DMS79 (cell line): ENCODE data around the gene SLIT1.

ENCODE experiments used
- DNase-seq: peaks from one replicate; lab custom pipeline; 2025; lab: John Stamatoyannopoulos, UW

The SLIT1 gene

DNA sequence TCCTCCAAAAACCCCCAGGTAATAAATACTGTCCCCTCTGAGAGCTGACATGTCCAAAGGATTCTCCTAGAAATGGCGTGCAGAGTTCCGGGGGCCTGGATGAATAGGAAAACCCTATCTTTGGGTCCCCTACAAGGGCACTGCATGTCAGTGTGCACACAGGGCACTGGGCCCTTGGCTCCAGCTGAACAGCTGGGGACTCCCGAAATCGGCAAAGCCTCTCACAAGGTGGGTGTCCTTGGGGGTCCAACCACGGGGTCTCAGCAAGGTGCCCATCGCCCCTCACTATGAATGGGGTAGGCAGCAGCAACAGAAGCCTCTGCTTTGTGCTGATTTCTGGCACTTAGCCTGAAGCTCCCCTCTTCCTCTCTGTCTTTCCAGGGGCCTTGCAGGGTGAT lies 46.1 kb downstream of the SLIT1 start:
- no peak for DNase-seq

GRCh38 chr10:97138846-97139245 lies 46.9 kb downstream of the SLIT1 start:
- peak; percentile 12 for DNase-seq

DNA sequence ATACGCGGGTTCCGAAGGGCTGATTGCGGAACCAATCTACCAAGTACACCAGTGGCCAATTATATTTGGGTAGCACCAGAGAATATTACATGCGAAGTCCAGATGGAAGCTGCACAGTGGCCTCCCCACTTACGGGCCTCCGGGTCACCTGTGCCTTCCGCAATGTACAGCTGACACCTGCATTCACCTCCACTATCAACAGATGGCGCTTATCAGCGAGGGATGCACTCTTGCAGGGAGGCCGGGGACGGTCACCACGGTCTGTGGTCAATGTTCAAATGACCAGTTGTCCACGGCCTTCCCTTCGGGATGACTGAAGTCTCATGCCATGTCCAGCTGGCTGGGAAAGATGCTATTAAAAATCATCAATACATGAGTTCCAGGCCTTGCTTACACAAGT lies 47.6 kb downstream of the SLIT1 start:
- DNase-seq: no peak

DNA sequence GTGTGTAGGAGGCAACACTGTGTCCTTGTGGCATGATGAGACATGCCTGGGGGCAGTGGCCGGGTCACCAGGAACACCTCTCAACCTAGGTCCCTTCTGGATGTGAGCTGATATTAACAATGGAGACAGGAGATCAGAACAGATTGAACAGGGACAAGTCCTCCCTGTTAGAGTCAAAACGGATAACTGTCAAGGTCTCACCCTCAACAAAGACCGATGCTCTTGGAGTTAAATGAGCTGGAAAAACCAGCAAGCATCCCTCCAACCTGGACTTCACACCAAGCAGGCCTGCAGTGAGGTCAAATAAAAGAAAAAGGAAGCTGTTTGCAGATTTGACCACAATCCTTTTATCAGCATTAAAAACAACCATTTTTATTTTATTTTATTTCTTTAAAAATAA lies 49.0 kb downstream of the SLIT1 start:
- no peak for DNase-seq

GRCh38 chr10:97135464-97135863 lies 50.3 kb downstream of the SLIT1 start:
- no peak for DNase-seq

DNA sequence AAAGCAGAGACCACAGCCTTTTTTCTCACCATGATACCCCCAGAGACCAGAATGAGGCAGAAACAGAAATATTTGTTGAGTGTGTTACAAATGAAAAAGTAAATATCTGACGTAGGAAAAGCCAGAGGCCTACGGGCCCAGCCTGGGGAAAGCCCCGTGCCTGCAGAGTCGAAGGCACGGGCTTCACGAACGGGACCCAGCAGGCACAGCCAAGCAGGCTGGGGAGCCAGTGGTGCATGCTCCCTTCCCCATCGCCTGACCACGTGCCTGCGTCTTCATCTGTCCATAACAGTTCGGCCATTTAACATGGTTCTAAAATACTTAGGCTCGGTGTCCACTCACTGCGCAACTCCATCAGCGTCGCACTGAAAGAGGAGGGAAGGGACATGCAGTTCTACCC lies 50.8 kb downstream of the SLIT1 start:
- no peak for DNase-seq

- DNase-seq: no peak
These were observed 51.6 kb downstream of the SLIT1 start for GRCh38 chr10:97134110-97134509.

DNA sequence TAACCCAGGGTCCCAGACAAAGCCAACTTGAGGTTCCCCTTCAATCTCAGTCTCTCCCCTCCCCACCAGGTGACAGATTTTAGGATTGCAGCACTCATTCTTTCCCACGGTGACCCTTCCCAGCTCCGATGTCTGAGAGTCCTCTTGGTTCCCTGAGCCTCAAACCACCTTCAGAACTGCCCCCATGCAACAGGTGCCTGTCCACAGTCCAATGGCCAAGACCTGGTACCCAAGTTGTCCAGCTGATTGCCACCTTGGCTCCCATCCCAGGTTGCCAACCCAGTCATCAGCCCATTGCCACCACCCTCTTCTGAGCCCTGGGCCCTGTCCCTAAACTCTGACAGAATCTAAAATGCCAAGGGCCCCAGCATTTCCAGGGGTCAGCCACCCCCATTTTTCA lies 53.5 kb downstream of the SLIT1 start:
- no peak for DNase-seq

- DNase-seq: peak; percentile 73
These were observed 54.1 kb downstream of the SLIT1 start for GRCh38 chr10:97131666-97132065.

DNA sequence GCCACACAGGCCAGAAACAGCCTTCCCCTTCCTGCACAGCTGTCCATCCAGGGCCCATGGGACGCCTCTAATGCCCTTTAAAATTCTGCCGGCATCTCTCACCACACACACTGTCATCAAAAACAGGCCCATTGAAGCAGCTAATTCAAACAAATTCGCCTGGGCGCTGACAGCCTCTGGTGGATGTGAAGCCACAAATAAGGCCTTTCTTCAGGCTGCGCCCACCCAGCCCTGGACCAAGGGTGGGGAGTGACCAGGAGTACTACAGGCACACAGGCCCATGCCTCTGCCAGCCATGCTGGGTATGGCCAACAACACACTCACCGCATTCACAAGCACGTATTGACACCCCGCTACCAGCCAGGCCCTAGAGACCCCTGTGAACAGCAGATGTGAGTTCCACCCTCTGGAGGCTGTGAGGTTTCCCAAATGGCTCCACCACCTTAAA lies 54.6 kb downstream of the SLIT1 start:
- no peak for DNase-seq

DNA sequence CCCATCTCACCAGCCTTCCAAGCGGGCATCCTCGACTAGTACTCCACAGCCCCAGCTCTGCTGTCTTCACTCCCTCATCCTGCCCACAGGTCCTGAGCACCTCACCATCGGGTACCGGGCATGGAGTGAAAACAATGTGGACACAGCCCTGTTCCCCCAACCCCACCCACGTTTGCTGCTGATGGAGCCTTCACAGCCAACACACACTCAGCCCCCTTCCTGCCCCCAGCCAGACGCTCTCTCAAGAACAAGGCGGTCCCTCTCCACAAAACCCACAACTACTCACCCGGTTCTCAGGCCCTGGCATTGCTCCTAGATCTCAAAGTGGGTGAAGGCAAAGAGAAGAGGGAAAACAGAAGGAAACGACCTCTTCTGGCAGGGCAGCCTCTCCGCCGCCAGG lies 56.1 kb downstream of the SLIT1 start:
- DNase-seq: peak; percentile 81

- DNase-seq: peak; percentile 49
These were observed 57.1 kb downstream of the SLIT1 start for GRCh38 chr10:97128516-97129154.

DNA sequence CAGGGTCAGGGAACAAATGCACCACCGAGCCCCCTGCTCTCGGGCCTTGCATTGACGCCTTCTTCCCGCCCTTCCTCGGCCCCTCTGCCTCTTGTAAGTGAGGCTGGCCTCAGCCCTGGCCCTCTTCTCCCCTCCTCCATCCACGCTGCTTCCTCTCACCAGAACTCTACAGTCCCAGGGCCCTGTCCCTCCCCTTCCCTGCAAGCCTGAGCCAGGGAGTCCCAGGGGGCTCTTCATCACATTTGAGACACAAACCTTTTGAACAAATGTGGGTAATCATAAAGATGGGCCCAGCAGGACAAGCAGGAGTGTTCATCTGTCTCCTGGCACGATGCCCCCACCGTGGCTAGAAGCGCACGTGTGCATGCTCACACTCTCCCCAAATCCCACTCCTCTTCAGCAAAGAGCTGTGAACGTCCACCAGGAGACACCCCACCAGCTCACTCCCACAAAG lies 57.7 kb downstream of the SLIT1 start:
- DNase-seq: peak; percentile 16

DNA sequence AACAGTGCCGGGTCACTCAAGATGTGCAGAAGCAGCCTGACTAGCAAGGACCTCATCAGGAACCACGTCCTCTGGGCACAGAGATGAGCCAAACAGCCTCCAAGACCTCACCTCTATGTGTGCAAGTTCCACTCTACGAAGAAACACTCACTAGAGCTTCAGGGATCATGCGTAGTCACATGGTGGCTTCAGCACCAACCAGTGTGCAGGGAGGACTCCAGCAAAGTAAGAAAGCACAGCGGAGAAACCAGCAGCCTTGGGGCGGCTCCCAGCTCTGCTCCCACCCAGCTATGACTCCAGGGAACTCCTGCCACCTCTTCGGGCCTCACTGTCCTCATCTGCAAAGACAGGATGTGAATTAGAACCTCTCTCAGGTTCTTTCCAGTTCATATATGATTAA lies 58.2 kb downstream of the SLIT1 start:
- no peak for DNase-seq

GRCh38 chr10:97124211-97124610 lies 61.5 kb downstream of the SLIT1 start:
- no peak for DNase-seq

DNA sequence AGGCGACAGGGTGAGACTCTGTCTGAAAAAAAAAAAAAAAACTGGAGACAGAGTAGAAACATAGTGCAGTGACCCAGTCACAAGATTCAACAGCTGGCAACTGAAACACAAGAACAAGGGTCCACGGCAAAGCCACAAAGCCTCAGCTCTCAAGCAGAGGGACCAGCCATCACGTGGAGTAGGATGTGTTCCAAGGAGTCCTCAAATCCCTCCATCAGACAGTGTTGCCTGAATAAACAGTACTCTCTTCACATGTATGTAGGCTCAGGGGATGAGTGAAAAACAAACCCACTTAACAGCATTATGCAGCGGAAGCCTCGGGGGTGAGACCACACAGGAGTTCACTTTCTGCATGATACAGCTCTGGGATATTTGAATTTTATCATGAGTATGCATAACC lies 62.0 kb downstream of the SLIT1 start:
- DNase-seq: peak; percentile 76

- no peak for DNase-seq
These were observed 64.7 kb downstream of the SLIT1 start for GRCh38 chr10:97121041-97121440.

DNA sequence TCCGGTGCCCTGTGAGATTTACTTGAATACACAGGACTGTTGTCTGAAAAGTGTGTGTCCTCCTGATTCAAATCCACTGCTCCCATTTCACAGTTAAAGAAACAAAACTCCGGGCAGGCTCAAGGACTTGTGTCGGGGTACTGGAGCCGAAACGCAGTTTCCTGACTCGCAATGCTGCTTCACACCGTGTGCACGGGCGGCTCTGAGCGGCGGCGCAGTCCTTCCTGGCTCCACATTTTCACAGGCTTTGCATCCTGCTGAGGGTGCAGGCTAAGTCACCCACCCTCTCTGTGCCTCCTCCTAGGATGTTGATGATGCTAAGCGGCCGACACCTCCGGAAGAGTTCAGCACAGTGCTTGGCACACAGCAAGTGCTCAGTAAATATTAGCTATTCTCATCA lies 65.4 kb downstream of the SLIT1 start:
- no peak for DNase-seq

- DNase-seq: no peak
These were observed 66.6 kb downstream of the SLIT1 start for GRCh38 chr10:97119058-97119745.

- no peak for DNase-seq
These were observed 68.4 kb downstream of the SLIT1 start for GRCh38 chr10:97117372-97117771.

- peak; percentile 11 for DNase-seq
These were observed 69.1 kb downstream of the SLIT1 start for GRCh38 chr10:97116462-97117162.

DNA sequence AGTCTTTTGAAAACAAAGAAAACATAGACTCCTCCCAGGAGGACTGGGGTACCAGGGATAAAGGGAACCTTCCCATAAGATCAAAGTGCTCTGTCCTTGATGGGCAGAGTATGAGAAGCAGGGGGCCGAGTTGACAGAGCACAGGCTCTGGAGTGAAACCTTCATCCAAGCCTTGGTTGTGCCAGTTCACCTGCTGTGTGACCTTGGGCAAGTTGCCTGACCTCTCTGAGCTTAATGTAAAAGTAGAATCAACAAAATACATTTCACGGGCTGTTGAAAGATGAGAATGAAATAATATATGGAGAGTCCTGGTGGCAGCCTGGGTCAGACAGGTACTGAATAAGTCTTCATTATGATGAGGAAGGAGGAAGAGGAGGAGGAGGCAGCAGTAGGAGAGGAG lies 69.9 kb downstream of the SLIT1 start:
- DNase-seq: no peak

DNA sequence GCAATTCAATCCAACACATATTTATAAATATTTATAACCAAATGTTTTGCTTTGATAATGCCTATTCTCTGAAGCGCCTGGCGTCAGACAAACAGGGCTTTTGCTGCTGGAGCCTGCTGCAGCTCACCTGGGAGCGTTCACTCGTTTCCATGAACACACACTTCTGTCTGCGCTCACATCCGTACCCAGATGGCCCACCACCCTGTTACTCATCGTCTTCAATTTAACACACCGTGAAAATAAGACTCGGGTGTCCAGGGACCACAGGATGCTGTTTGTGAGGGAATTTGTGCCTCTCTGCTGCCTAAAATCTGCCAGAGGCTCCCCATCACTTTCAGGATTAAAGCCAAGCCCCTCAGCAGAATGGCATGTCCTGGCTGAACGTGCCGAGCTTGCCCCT lies 74.1 kb downstream of the SLIT1 start:
- DNase-seq: no peak
